SK-N-MC (cell line): ENCODE data around the gene AGAP1.

Experiments used
- DNase-seq: peaks from one replicate; pipeline ENCODE4 v3.0.0-alpha.2; 2011; ENCODE audit warnings: low read depth, low spot score
- H3K27ac ChIP-seq: fragments of 200-600 bp; sonication (generic); 2 replicates; pipeline ENCODE4 v1.5.1; 2016; ENCODE audit warnings: mixed run types
- H3K36me3 ChIP-seq: fragments of 200-600 bp; sonication (generic); 2 replicates; pipeline ENCODE4 v1.6.1; 2017; ENCODE audit warnings: antibody characterized with exemption, low read length, mixed read lengths; ENCODE audit not compliant: insufficient read depth
- H3K4me3 ChIP-seq: fragments of 200-600 bp; sonication (generic); 2 replicates; pipeline ENCODE4 v1.5.1; 2016
- H3K9ac ChIP-seq: fragments of 200-600 bp; sonication (generic); 2 replicates; pipeline ENCODE4 v1.8.0; 2017; ENCODE audit warnings: mixed run types, mixed read lengths; ENCODE audit not compliant: insufficient read length
- H3K9me3 ChIP-seq: fragments of 200-600 bp; sonication (generic); 2 replicates; pipeline ENCODE4 v1.6.1; 2017; ENCODE audit warnings: low read depth, mild to moderate bottlenecking, antibody characterized with exemption, low read length, moderate library complexity, mixed read lengths
- EZH2 ChIP-seq: fragments of 200-600 bp; sonication (generic); IDR thresholded peaks from one replicate; pipeline ENCODE4 v1.6.1; 2017; ENCODE audit warnings: antibody characterized with exemption
- FOXP2 ChIP-seq: optimal IDR thresholded peaks from 2 replicates; pipeline ENCODE3; 2011; ENCODE audit warnings: mild to moderate bottlenecking, moderate library complexity; ENCODE audit not compliant: insufficient read depth; ENCODE audit errors: extremely low read length, control extremely low read depth
- POLR2AphosphoS5 ChIP-seq: IDR thresholded peaks from 2 replicates; pipeline ENCODE4 v1.6.1; 2012; ENCODE audit warnings: mild to moderate bottlenecking, low read depth, low read length, borderline replicate concordance

Gene AGAP1

GRCh38 chr2:235719146-235719942 is 225.5 kb downstream of the AGAP1 start:
- peaks cover 25% of the 10 kb centered on the region; the same call in 1 of the 2 replicates for H3K36me3 ChIP-seq
- H3K27ac ChIP-seq, result no peak overlapping the region
- H3K9me3 ChIP-seq, result no peaks in the 10 kb centered on the region
- H3K9ac ChIP-seq, result no peak overlapping the region
- no peak for DNase-seq
- TF ChIP-seq FOXP2 (no peak), POLR2AphosphoS5 (no peak), EZH2 (no peak)
- no peak overlapping the region for H3K4me3 ChIP-seq

GRCh38 chr2:235721625-235722024 is 227.8 kb downstream of the AGAP1 start:
- Histone ChIP-seq H3K9me3 (no peaks in the 10 kb centered on the region), H3K9ac (no peak overlapping the region), H3K4me3 (no peak overlapping the region), H3K36me3 (peaks cover 29% of the 10 kb centered on the region; the same call in 1 of the 2 replicates), H3K27ac (no peak overlapping the region)
- no peak for TF ChIP-seq EZH2
- TF ChIP-seq FOXP2, result no peak
- DNase-seq, result no peak

GRCh38 chr2:235722869-235723268 is 229.0 kb downstream of the AGAP1 start:
- Histone ChIP-seq H3K27ac (no peak overlapping the region), H3K9me3 (no peaks in the 10 kb centered on the region), H3K36me3 (peaks cover 29% of the 10 kb centered on the region; the same call in 1 of the 2 replicates), H3K9ac (no peak overlapping the region), H3K4me3 (no peak overlapping the region)
- DNase-seq, result no peak
- no peak for TF ChIP-seq POLR2AphosphoS5
- TF ChIP-seq FOXP2, result no peak
- no peak for TF ChIP-seq EZH2

DNA sequence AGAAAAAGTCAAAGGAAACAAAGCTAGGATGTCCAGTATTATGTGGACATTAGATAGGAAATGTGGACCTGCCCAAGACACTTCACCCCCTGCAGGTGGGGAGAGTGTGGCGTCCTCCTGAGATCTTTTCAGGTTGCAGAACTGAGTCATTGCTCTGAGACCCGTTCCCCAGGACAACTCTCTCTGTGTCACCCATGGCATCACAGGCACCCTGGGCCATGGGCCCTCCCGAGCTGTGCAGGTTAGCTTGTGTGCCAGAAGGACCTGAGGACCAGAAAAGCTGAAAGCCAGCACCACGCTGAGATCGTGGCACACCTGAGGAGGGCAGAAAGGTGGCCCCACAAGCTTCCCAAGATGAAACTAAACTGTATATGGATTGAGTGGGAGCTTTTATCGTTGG is 229.5 kb downstream of the AGAP1 start:
- TF ChIP-seq POLR2AphosphoS5 (no peak), EZH2 (no peak), FOXP2 (no peak)
- Histone ChIP-seq H3K9me3 (no peaks in the 10 kb centered on the region), H3K27ac (no peak overlapping the region), H3K36me3 (peaks cover 25% of the 10 kb centered on the region; the same call in 1 of the 2 replicates), H3K9ac (no peak overlapping the region), H3K4me3 (no peak overlapping the region)
- no peak for DNase-seq

DNA sequence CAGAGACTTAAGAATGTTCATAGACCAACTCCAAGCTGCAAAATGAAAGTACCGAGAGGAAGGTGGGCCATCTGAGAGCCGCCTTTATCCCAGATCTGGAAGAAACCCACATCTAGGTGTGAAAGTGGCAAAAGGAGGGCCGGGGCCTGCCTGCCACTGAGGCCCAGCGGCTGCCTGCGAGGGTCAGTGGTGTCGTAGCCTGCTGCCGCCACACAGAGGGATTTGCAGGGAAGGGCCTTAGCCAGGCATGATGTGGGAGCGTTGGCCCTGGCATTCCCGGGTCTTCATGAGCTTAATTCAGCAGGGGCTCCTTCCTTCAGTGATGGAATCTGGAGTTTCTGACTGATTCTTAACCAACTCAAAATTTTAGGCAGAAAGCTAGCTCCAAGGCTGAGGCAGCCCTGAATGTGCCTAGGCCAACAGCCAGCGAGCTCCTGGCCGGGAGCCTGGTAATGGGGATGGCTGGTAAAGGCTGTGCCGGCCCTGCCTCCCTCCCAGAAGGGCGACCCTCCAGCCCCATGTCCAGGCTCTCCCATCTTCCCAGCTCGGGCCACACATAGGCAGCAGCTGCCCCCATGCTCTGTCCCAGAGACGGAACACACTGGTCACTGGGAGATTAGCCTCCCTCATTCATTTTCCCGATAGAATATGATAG is 230.1 kb downstream of the AGAP1 start:
- peaks cover 24% of the 10 kb centered on the region; the same call in 1 of the 2 replicates for H3K36me3 ChIP-seq

GRCh38 chr2:235725016-235725489 is 231.2 kb downstream of the AGAP1 start:
- peaks cover 21% of the 10 kb centered on the region; the same call in 1 of the 2 replicates for H3K36me3 ChIP-seq
- no peak overlapping the region for H3K4me3 ChIP-seq
- no peak for DNase-seq
- H3K9ac ChIP-seq, result no peak overlapping the region
- no peak for TF ChIP-seq POLR2AphosphoS5
- TF ChIP-seq FOXP2, result no peak
- TF ChIP-seq EZH2, result no peak
- no peak overlapping the region for H3K27ac ChIP-seq
- H3K9me3 ChIP-seq, result no peaks in the 10 kb centered on the region

More for the DNA sequence above, 230.1 kb downstream of the AGAP1 start:
- Histone ChIP-seq H3K9me3 (no peaks in the 10 kb centered on the region), H3K9ac (no peak overlapping the region), H3K27ac (no peak overlapping the region), H3K4me3 (no peak overlapping the region)
- DNase-seq, result no peak
- no peak for TF ChIP-seq POLR2AphosphoS5
- no peak for TF ChIP-seq FOXP2
- TF ChIP-seq EZH2, result no peak

GRCh38 chr2:235725841-235726240 is 232.0 kb downstream of the AGAP1 start:
- TF ChIP-seq POLR2AphosphoS5, result no peak

GRCh38 chr2:235726554-235726953 is 232.7 kb downstream of the AGAP1 start:
- no peak overlapping the region for H3K27ac ChIP-seq
- peaks cover 21% of the 10 kb centered on the region; the same call in 1 of the 2 replicates for H3K36me3 ChIP-seq
- no peak overlapping the region for H3K4me3 ChIP-seq
- H3K9me3 ChIP-seq, result no peaks in the 10 kb centered on the region
- no peak for DNase-seq
- H3K9ac ChIP-seq, result no peak overlapping the region
- TF ChIP-seq FOXP2 (no peak), EZH2 (no peak), POLR2AphosphoS5 (no peak)

More at GRCh38 chr2:235725841-235726240, 232.0 kb downstream of the AGAP1 start:
- Histone ChIP-seq H3K4me3 (no peak overlapping the region), H3K27ac (no peak overlapping the region), H3K36me3 (peaks cover 21% of the 10 kb centered on the region; the same call in 1 of the 2 replicates), H3K9ac (no peak overlapping the region), H3K9me3 (no peaks in the 10 kb centered on the region)
- DNase-seq, result no peak

GRCh38 chr2:235727174-235727573 is 233.3 kb downstream of the AGAP1 start:
- no peak overlapping the region for H3K9ac ChIP-seq
- no peak overlapping the region for H3K4me3 ChIP-seq
- peaks cover 15% of the 10 kb centered on the region; the same call in 1 of the 2 replicates for H3K36me3 ChIP-seq
- DNase-seq, result no peak
- no peaks in the 10 kb centered on the region for H3K9me3 ChIP-seq
- no peak overlapping the region for H3K27ac ChIP-seq
- TF ChIP-seq POLR2AphosphoS5 (no peak), EZH2 (no peak), FOXP2 (no peak)
